ENCODE data around the gene EIF4A3. TPM values are rescaled to one million over a fixed set of nuclear protein-coding genes. Genes with fewer than 3 reads are reported as not detected.
"Not testable (repeated sequence)": the region's sequence is repeated elsewhere in the genome, so short reads cannot be mapped to it uniquely, and the experiment has no call there.

EIF4A3 gene
- total RNA-seq, 1 donor from 2014 or later = 459 TPM

- no peak for DNase-seq (ENCODE audit: low read depth)
These were observed 45.6 kb downstream of the EIF4A3 start, which contains the start of gene GAA for GRCh38 chr17:80101011-80101945. GAA (plus strand) TSS chr17:80101581; CDS start chr17:80104587, 3,006 bp downstream.

DNA sequence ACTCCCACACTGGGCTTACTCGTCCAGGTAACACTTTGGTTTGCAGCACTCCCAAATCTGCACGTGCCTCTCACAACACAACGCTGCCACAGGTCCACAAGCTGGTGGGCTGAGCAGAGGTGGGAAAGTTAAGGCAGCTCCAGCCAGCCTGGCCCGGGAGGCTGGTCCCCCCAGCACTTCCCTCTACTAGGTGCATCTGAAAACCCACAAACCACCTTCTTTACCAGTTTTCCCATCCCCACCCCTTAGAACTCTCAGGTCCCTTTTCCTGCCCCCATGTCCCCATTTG, 46.9 kb downstream of the EIF4A3 start:
- DNase-seq (ENCODE audit: low read depth) = no peak

- DNase-seq (ENCODE audit: low read depth) = no peak
These were observed 47.5 kb downstream of the EIF4A3 start for GRCh38 chr17:80099291-80100034.

DNA sequence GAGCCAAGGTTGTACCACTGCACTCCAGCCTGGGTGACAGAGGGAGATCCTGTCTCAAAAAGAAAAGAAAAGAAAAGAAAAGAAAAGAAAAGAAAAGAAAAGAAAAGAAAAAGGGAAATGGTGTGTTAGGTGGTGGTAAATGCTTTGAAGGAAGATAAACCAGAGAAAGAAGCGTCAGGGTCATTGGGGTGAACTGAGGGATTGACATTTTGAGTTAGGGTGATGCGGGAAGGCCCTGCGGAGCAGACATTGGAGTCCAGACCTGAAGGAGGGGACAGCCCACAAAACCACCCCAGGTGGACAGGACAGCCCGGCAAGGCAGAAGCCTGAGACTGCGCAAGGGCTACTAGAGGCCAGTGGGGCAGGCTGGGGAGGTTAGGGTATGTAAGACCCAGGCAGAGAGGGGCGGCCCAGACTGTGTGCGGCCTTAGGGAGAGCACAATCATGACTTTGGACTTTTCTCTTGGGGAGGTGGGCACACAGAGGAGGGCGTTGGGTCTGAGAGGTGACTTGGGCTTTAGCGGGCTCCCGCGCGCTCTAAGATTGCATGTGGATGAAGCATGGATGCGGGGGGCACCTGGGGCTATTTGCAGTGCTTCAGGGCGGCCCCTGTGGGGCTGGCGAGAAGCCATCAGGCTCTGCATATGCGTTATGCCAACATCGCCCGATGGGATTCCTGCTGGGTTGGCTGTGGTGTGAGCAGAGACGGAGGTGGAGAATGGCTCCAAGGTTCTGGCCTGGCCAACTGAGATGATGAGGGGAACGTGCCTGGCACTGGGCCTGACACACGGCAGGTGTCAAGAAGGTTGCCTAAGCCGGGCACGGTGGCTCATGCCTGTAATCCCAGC, 48.9 kb downstream of the EIF4A3 start:
- DNase-seq (ENCODE audit: low read depth) = no peak

DNA sequence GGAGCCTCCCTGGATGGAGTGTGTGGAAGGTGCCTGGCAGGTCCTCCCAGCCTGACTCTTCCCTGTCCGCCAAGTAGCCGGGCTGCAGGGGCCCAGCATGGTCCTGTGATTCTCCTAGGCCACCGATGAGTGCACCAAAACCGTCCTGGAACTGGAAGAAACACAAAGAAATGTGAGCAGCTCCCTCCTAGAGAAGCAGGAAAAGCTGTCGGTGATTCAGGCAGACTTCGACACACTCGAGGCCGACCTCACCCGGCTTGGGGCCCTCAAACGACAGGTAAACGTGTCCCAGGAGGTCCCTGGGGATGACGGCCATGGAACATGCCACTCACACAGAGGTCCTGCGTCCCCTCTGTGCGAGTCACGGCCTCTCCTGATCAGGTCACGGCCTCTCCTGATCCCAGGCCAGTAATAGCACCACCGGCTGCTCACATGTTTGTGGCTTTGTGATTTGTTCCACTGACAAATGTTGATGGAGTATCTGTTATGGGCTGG, 49.8 kb downstream of the EIF4A3 start:
- DNase-seq (ENCODE audit: low read depth) = no peak

GRCh38 chr17:80096561-80097021, 50.3 kb downstream of the EIF4A3 start:
- DNase-seq (ENCODE audit: low read depth) = no peak

GRCh38 chr17:80095844-80096475, 51.0 kb downstream of the EIF4A3 start:
- no peak for DNase-seq (ENCODE audit: low read depth)

GRCh38 chr17:80095038-80095843, 51.7 kb downstream of the EIF4A3 start:
- DNase-seq (ENCODE audit: low read depth) = no peak

- DNase-seq (ENCODE audit: low read depth) = no peak
These were observed 54.0 kb downstream of the EIF4A3 start for GRCh38 chr17:80092959-80093358.

GRCh38 chr17:80091376-80091775, 55.6 kb downstream of the EIF4A3 start:
- no peak for DNase-seq (ENCODE audit: low read depth)

DNA sequence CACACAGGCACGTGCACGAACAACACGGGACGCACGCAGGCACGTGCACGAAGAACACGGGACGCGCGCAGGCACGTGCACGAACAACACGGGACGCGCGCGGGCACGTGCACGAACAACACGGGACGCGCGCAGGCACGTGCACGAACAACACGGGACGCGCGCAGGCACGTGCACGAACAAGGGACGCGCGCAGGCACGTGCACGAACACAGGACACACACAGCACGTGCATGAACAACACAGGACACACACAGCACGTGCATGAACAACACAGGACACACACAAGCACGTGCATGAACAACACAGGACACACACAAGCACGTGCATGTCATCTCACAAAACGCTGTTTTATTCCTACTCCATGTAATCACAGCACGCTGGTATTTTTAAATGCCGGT, 56.8 kb downstream of the EIF4A3 start:
- DNase-seq (ENCODE audit: low read depth) = not testable (repeated sequence)

GRCh38 chr17:80089762-80090161, 57.2 kb downstream of the EIF4A3 start:
- no peak for DNase-seq (ENCODE audit: low read depth)

DNA sequence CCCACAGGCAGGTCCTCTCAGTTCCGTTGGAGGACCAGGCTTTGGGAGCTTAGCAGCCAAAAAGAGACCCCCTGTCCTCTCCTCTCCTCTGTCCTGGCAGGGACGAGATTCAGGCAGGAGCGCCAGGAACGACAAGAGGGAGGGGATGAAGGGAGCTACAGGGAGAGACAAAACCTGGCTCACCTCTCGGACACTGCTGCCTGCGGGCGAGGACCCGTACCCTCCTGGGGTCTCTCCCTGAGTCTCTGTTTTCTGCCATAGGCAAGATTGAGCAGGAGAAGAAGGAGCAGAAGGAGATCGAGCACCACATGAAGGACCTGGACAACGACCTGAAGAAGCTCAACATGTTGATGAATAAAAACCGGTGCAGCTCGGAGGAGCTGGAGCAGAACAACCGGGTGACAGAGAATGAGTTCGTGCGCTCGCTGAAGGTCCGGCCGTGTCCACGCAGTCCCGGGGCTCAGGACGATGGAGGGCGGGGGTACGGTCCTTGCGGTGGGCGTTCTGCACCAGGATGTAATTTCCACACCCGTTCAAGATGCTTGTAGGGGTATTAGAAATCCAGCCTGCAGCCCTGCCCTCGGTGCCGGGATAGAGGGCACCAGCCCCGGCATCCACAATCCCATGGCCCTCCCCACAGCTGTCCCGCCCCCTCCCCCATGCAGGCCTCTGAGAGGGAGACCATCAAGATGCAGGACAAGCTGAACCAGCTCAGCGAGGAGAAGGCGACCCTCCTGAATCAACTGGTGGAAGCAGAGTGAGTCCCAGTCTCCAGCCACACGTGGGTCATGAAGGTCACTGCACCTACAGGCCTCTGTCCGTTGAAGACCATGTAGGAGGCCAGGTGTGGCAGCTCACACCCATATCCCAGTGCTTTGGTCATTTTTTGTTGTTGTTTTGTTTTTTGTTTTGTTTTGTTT, 59.3 kb downstream of the EIF4A3 start:
- no peak for DNase-seq (ENCODE audit: low read depth)

DNA sequence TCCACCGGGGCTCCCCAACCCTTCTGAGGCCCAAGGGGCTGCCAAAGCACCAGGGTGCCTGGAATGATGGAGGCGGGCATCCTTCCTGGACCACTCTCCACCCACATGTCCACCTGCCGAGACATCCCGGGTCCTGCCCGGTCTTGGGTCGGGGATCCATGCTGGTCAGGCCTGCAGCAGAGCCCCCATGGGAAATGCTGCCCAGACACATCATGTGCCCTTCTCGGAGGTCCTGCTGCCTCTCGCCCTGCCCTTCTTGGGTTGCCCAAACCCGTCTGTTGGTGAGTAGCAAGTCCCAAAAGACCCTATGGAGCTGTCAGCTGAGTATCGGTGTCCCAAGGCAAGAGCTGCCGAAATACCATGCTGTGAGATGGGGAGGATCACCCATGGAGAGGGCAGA, 60.3 kb downstream of the EIF4A3 start:
- no peak for DNase-seq (ENCODE audit: low read depth)

DNA sequence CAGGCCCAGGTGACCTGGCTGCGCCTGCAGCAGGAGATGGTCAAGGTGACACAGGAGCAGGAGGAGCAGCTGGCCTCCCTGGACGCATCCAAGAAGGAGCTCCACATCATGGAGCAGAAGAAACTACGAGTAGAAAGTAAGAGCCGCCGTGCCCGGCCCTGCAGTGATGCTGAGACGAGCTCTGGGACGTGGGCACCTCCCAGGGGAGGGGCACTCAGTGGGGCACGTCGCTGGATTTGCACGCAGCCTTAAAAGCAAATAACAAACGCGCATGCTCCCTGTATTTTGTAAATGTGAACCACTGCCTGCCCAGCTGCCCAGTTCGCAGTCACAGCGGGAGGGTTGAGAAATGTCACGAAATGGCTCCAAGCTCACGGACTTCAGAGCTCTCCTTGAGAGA, 60.8 kb downstream of the EIF4A3 start:
- no peak for DNase-seq (ENCODE audit: low read depth)

DNA sequence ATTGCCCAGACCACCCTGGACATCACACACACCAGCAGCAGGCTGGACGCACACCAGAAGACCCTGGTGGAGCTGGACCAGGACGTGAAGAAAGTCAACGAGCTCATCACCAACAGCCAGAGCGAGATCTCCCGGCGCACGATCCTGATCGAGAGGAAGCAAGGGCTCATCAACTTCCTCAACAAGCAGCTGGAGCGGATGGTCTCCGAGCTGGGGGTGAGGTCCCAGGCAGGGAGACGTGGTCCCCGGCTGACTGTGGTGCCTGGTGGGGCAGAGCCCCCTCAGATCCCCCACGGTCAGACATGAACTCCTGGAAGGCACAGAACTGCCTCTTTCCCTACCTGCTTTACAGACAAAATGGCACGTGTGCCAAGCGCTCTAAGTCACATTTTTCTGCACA, 62.2 kb downstream of the EIF4A3 start:
- no peak for DNase-seq (ENCODE audit: low read depth)

All from renal cortical epithelial cell (primary cell).